GM21423 (cell line): ENCODE measurements around the gene ZNF503.

ENCODE experiments used
- ATAC-seq: cut with Tn5 transposase; IDR thresholded peaks from one replicate; pipeline ENCODE4 v1.9.1; 2021; ENCODE audit warnings: mild to moderate bottlenecking, moderate library complexity; ENCODE audit not compliant: unreplicated experiment

Gene ZNF503

DNA sequence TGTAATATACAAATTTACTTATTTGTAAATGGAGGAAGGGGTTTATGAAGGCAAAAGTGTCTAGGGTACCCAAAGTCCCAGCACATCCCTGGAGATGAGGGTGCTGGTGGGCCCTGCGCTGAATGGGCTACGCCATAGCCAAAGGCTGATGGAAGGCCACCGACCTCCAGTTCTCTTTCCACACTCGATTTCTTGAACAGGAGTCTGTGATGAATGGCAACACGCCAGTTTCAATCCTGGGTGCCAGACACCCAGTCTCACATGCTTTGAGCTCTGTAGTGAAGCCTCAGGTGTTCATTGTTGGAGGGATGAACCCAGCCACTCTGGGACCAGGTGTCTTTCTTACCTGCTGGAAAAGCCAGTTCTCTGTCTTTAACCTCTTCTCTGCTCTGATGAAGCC, 30.6 kb upstream of the ZNF503 start:
- no peak for ATAC-seq

GRCh38 chr10:75431180-75432111, 29.9 kb upstream of the ZNF503 start, which contains the start of gene LRMDA:
Gene LRMDA (plus strand): TSS chr10:75431624.
- ATAC-seq = no peak

DNA sequence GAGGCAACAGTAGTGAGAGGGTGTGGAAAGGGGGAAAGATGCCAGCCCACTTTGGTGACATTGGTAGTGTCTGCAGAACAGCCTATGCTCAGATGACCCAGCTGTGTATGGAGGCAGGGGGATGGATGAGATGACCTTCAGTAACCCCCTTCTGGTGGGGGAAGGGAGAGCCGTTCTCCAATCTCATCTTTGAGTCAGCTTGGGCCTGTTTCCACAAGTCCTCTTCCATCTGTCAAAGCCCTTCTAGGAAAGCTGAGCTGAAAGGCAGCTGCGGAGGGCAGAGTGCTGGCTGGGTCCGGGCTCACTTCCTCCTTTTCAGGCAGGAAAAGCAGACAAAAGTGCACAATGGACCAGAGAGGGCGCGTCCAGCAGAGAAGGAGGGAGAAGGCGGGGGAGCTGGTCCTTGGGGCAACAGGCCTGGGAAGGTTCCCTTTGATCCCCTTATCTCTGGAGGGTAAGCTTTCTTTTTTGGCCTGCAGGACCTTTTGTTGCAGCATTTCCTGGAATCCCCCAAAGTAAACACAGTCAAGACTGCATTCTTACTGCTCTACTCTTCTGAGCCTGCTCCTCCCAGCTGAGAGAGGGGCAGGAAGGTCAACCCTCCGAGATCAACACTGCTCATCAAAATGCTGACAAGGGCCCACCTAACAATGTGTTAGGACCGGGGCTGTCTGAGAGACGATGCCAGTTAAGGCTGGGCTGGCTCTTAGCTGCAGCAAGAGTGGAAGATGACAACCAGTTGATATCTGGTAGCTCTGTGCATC, 28.6 kb upstream of the ZNF503 start:
- ATAC-seq = no peak

- no peak for ATAC-seq
Measured at GRCh38 chr10:75429159-75429827, 27.7 kb upstream of the ZNF503 start.

GRCh38 chr10:75428434-75429158, 27.0 kb upstream of the ZNF503 start:
- no peak for ATAC-seq

GRCh38 chr10:75427951-75428350, 26.4 kb upstream of the ZNF503 start:
- ATAC-seq = no peak

DNA sequence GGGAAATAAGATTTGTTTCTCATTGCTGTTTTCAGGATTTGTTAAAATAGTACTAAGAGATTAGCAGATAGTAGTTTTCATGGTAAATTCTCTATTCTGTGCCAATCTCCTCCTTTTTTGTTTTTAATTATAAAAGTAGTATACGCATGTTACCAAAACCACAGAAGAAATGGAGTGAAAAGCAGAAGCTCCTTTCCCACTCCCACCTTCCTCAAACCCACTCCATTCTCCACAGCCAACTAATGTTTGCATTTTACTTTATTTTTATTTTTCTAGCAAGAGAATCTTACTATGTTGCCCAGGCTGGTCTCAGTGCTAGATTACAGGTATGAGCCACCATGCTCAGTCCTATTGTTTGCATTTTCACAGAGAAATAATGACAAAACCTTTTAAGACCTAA, 25.3 kb upstream of the ZNF503 start:
- ATAC-seq = no peak

GRCh38 chr10:75425291-75426079, 23.9 kb upstream of the ZNF503 start:
- ATAC-seq = no peak

DNA sequence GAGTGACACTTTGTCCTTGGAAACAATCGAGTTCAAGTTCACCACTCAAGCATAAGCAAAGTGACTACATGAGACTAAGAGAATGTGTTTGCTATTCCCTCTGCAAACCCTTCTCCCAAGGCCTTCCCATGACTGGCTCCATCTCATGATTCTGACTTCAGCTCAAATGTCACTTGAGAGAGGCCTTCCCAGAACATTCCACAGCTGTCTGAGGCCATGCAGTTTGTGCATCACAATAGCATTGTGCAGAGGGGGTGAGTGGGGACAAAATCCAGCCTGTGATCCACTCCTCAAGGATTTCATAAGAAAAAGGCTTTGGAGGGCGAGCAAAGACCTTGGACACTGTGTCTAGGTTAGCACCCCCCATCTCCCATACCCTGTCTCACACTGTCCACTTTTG, 23.0 kb upstream of the ZNF503 start:
- no peak for ATAC-seq

DNA sequence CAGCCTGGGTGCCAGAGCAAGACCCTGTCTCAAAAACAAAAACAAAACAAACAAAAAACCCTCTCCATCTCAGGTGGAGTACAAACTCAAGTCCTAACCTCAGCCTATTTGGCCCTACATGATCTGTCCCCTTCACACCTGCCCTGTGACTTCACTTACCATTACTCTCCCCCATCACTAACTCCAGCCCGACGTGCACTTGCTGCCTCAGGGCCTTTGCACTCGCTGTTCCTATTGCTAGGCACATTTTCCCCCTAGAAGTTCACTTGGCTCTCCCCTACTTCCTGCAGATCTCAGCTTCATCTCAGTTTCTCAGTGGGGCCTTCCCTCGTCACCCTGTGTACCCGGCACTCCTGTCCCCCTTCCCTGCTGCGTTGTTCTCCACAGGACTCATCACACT, 21.3 kb upstream of the ZNF503 start:
- no peak for ATAC-seq

GRCh38 chr10:75418712-75419111, 17.1 kb upstream of the ZNF503 start:
- no peak for ATAC-seq

GRCh38 chr10:75418293-75418692, 16.7 kb upstream of the ZNF503 start:
- no peak for ATAC-seq

- ATAC-seq = no peak
Measured at GRCh38 chr10:75417522-75417927, 16.0 kb upstream of the ZNF503 start.

DNA sequence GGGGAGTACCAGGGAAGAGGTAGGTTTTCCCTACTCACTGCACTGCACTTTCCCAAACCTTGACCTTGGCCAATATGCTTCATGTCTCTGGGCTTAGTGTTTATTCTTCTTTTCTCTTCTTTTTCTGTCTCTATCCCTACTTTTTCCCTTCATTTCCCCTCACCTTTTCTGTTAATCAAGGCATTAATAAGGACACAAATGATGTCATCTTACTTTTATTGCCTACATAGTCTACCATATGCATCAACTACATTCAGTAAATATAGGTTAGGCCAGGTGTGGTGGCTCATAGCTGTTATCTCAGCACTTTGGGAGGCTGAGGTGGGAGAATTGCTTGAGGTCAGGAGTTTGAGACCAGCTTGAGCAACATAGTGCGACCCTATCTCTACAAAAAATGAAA, 13.0 kb upstream of the ZNF503 start:
- no peak for ATAC-seq

GRCh38 chr10:75410132-75411005, 8.8 kb upstream of the ZNF503 start:
- ATAC-seq = no peak

- ATAC-seq = no peak
Measured at GRCh38 chr10:75408911-75409885, 7.6 kb upstream of the ZNF503 start.

GRCh38 chr10:75408509-75408875, 6.9 kb upstream of the ZNF503 start:
- no peak for ATAC-seq
